Dendritic cell treated with granulocyte-macrophage colony-stimulating factor and Interleukin-4, amounts not matched to agents 40 ng/mL and 50 ng/mL, for 4 days (primary cell): Measurements from ENCODE around the gene CCDC191.
A peak's percentile ranks its signal among the peaks of the same experiment; 100 is the strongest.

ENCODE experiments used
- H3K27ac Mint-ChIP-seq: one replicate; pipeline ENCODE4 v1.8.0; 2022; ENCODE audit warnings: mild to moderate bottlenecking, mixed read lengths
- H3K27me3 Mint-ChIP-seq: one replicate; pipeline ENCODE4 v1.8.0; 2022; ENCODE audit warnings: mild to moderate bottlenecking, mixed read lengths
- H3K36me3 Mint-ChIP-seq: one replicate; pipeline ENCODE4 v1.8.0; 2022; ENCODE audit warnings: low read depth, mixed read lengths
- H3K4me1 Mint-ChIP-seq: one replicate; pipeline ENCODE4 v1.8.0; 2022; ENCODE audit warnings: low read depth, mixed read lengths
- H3K4me3 Mint-ChIP-seq: one replicate; pipeline ENCODE4 v1.8.0; 2022; ENCODE audit warnings: mild to moderate bottlenecking, moderate library complexity, mixed read lengths
- H3K9me3 Mint-ChIP-seq: one replicate; pipeline ENCODE4 v1.8.0; 2022; ENCODE audit warnings: mixed read lengths
- intact Hi-C: fragments of 100-400 bp; cut with micrococcal nuclease; formaldehyde crosslinking; loops from one replicate; pipeline ENCODE4 v1.15.0; 2022

CCDC191 gene

GRCh38 chr3:114056130-114057010 lies at the start of gene CCDC191, which contains the start of gene QTRT2:
CCDC191 (minus strand) TSS chr3:114056526; CDS start chr3:114056466, 60 bp downstream.
QTRT2 (plus strand) TSS chr3:114056737; CDS start chr3:114065258, 8,521 bp downstream.
- intact Hi-C loops, result loop anchor here (2.0 to 10.0 kb wide), 5 partner anchors 110 to 1088 kb away; partner anchors contain the start of genes ATP6V1A, GRAMD1C, NAA50 and USF3
- Mint-ChIP-seq H3K27ac (peak within 1 kb of the TSS; percentile 97), H3K4me1 (peaks cover 41% of the 10 kb centered on the region), H3K36me3 (peaks cover 36% of the 10 kb centered on the region), H3K4me3 (peak within 1 kb of the TSS; percentile 92), H3K9me3 (no peaks in the 10 kb centered on the region), H3K27me3 (no peaks in the 10 kb centered on the region)

GRCh38 chr3:114104414-114104813 lies 48.1 kb upstream of the CCDC191 start:
- intact Hi-C loops, result no loop called here
- no peaks in the 10 kb centered on the region for H3K27me3 Mint-ChIP-seq
- no peaks in the 10 kb centered on the region for H3K36me3 Mint-ChIP-seq
- H3K4me1 Mint-ChIP-seq, result peaks cover 16% of the 10 kb centered on the region
- H3K9me3 Mint-ChIP-seq, result no peaks in the 10 kb centered on the region
- no peak overlapping the region for H3K4me3 Mint-ChIP-seq
- H3K27ac Mint-ChIP-seq, result no peak overlapping the region

- Mint-ChIP-seq H3K4me1 (peaks cover 14% of the 10 kb centered on the region), H3K9me3 (no peaks in the 10 kb centered on the region), H3K36me3 (no peaks in the 10 kb centered on the region), H3K27ac (no peak overlapping the region), H3K4me3 (no peak overlapping the region), H3K27me3 (no peaks in the 10 kb centered on the region)
- intact Hi-C loops, result no loop called here
Measured at GRCh38 chr3:114103858-114104257, 47.5 kb upstream of the CCDC191 start.

- no peaks in the 10 kb centered on the region for H3K27me3 Mint-ChIP-seq
- no peaks in the 10 kb centered on the region for H3K36me3 Mint-ChIP-seq
- intact Hi-C loops, result no loop called here
- H3K27ac Mint-ChIP-seq, result no peak overlapping the region
- no peaks in the 10 kb centered on the region for H3K9me3 Mint-ChIP-seq
- peaks cover 11% of the 10 kb centered on the region for H3K4me1 Mint-ChIP-seq
- no peak overlapping the region for H3K4me3 Mint-ChIP-seq
Measured at GRCh38 chr3:114103181-114103580, 46.9 kb upstream of the CCDC191 start.

- Mint-ChIP-seq H3K36me3 (no peaks in the 10 kb centered on the region), H3K9me3 (no peaks in the 10 kb centered on the region), H3K27me3 (no peaks in the 10 kb centered on the region), H3K27ac (no peak overlapping the region), H3K4me1 (peaks cover 6% of the 10 kb centered on the region), H3K4me3 (no peak overlapping the region)
- intact Hi-C loops, result no loop called here
Measured at GRCh38 chr3:114101101-114101500, 44.8 kb upstream of the CCDC191 start.

- Mint-ChIP-seq H3K27ac (no peak overlapping the region), H3K4me1 (peaks cover 25% of the 10 kb centered on the region), H3K4me3 (no peak overlapping the region), H3K36me3 (no peaks in the 10 kb centered on the region), H3K9me3 (no peaks in the 10 kb centered on the region), H3K27me3 (no peaks in the 10 kb centered on the region)
- intact Hi-C loops, result no loop called here
Measured at GRCh38 chr3:114095796-114096195, 39.5 kb upstream of the CCDC191 start.

GRCh38 chr3:114093596-114093995 lies 37.3 kb upstream of the CCDC191 start:
- H3K36me3 Mint-ChIP-seq, result no peaks in the 10 kb centered on the region
- H3K4me1 Mint-ChIP-seq, result peaks cover 25% of the 10 kb centered on the region
- H3K27me3 Mint-ChIP-seq, result no peaks in the 10 kb centered on the region
- no peak overlapping the region for H3K4me3 Mint-ChIP-seq
- H3K9me3 Mint-ChIP-seq, result no peaks in the 10 kb centered on the region
- no peak overlapping the region for H3K27ac Mint-ChIP-seq
- intact Hi-C loops, result no loop called here

GRCh38 chr3:114093016-114093380 lies 36.7 kb upstream of the CCDC191 start:
- Mint-ChIP-seq H3K4me3 (no peak overlapping the region), H3K4me1 (peaks cover 25% of the 10 kb centered on the region)
- intact Hi-C loops, result no loop called here

GRCh38 chr3:114092151-114093015 lies 36.1 kb upstream of the CCDC191 start:
- peak overlapping the region; percentile 14 for H3K4me3 Mint-ChIP-seq
- intact Hi-C loops, result no loop called here

More at GRCh38 chr3:114093016-114093380, 36.7 kb upstream of the CCDC191 start:
- H3K27me3 Mint-ChIP-seq, result no peaks in the 10 kb centered on the region
- H3K9me3 Mint-ChIP-seq, result no peaks in the 10 kb centered on the region
- H3K36me3 Mint-ChIP-seq, result peaks cover 1% of the 10 kb centered on the region
- peak overlapping the region; percentile 3 for H3K27ac Mint-ChIP-seq

GRCh38 chr3:114089675-114090074 lies 33.3 kb upstream of the CCDC191 start:
- Mint-ChIP-seq H3K4me3 (no peak overlapping the region), H3K36me3 (peaks cover 34% of the 10 kb centered on the region), H3K4me1 (peaks cover 25% of the 10 kb centered on the region), H3K27me3 (no peaks in the 10 kb centered on the region), H3K9me3 (peaks cover 8% of the 10 kb centered on the region), H3K27ac (no peak overlapping the region)
- intact Hi-C loops, result loop anchor here (10.0 kb wide), 1 partner anchor 275 kb away; no protein-coding TSS in a partner anchor

More at GRCh38 chr3:114092151-114093015, 36.1 kb upstream of the CCDC191 start:
- peaks cover 6% of the 10 kb centered on the region for H3K9me3 Mint-ChIP-seq
- peak overlapping the region; percentile 3 for H3K27ac Mint-ChIP-seq
- no peaks in the 10 kb centered on the region for H3K27me3 Mint-ChIP-seq
- peaks cover 25% of the 10 kb centered on the region for H3K4me1 Mint-ChIP-seq
- peaks cover 7% of the 10 kb centered on the region for H3K36me3 Mint-ChIP-seq

- Mint-ChIP-seq H3K9me3 (peaks cover 8% of the 10 kb centered on the region), H3K36me3 (peaks cover 67% of the 10 kb centered on the region), H3K4me3 (no peak overlapping the region), H3K27ac (no peak overlapping the region), H3K27me3 (no peaks in the 10 kb centered on the region), H3K4me1 (no peaks in the 10 kb centered on the region)
- intact Hi-C loops, result loop anchor here (10.0 kb wide), 1 partner anchor 272 kb away; no protein-coding TSS in a partner anchor
Measured at GRCh38 chr3:114086356-114086755, 30.0 kb upstream of the CCDC191 start.

- Mint-ChIP-seq H3K27me3 (no peaks in the 10 kb centered on the region), H3K9me3 (peaks cover 8% of the 10 kb centered on the region), H3K27ac (no peak overlapping the region), H3K4me1 (no peaks in the 10 kb centered on the region), H3K36me3 (peaks cover 99% of the 10 kb centered on the region), H3K4me3 (no peak overlapping the region)
- intact Hi-C loops, result loop anchor here (10.0 kb wide), 1 partner anchor 268 kb away; no protein-coding TSS in a partner anchor
Measured at GRCh38 chr3:114083112-114083511, 26.8 kb upstream of the CCDC191 start.

- intact Hi-C loops, result loop anchor here (10.0 kb wide), 1 partner anchor 266 kb away; no protein-coding TSS in a partner anchor
- Mint-ChIP-seq H3K36me3 (peaks cover 99% of the 10 kb centered on the region), H3K4me1 (no peaks in the 10 kb centered on the region), H3K4me3 (no peak overlapping the region), H3K27ac (no peak overlapping the region), H3K9me3 (no peaks in the 10 kb centered on the region), H3K27me3 (no peaks in the 10 kb centered on the region)
Measured at GRCh38 chr3:114081037-114081436, 24.7 kb upstream of the CCDC191 start.
